Measurements from ENCODE around the gene SLC35G1.
A peak's percentile ranks its signal among the peaks of the same experiment; 100 is the strongest.

SLC35G1 gene

GRCh38 chr10:93893646-93894515 is at the start of gene SLC35G1:
Gene SLC35G1, plus strand, starts transcription at chr10:93893978. Its CDS starts 56 bp downstream, at chr10:93894034.
- Histone ChIP-seq H3K9me3 (replicated peaks in 1 of 11) (peaks cover 0 to 10% (median 7%) of the 10 kb centered on the region in 11 experiments; a peak in 9 of 22 replicates), H3K4me2 (peak within 1 kb of the TSS; percentile 65 to 88 (median 79)), H3K27ac (peak within 1 kb of the TSS; percentile 41 to 81 (median 76); a peak in 21 of 22 replicates), H3K9ac (peak within 1 kb of the TSS; percentile 77 to 85 (median 83)), H4K20me1 (no peaks in the 10 kb centered on the region), H3K4me1 (peaks cover 6 to 21% (median 10%) of the 10 kb centered on the region in 10 experiments; a peak in 17 of 20 replicates), H3K4me3 (peak within 1 kb of the TSS; percentile 63 to 78 (median 74)), H3K36me3 (peaks cover 0 to 10% (median 0%) of the 10 kb centered on the region in 11 experiments; a peak in 1 of 22 replicates), H3K27me3 (no peaks in the 10 kb centered on the region)
- no peak for TF ChIP-seq Cebpa-rat (IDR thresholded peaks at IDR 0.05)

DNA sequence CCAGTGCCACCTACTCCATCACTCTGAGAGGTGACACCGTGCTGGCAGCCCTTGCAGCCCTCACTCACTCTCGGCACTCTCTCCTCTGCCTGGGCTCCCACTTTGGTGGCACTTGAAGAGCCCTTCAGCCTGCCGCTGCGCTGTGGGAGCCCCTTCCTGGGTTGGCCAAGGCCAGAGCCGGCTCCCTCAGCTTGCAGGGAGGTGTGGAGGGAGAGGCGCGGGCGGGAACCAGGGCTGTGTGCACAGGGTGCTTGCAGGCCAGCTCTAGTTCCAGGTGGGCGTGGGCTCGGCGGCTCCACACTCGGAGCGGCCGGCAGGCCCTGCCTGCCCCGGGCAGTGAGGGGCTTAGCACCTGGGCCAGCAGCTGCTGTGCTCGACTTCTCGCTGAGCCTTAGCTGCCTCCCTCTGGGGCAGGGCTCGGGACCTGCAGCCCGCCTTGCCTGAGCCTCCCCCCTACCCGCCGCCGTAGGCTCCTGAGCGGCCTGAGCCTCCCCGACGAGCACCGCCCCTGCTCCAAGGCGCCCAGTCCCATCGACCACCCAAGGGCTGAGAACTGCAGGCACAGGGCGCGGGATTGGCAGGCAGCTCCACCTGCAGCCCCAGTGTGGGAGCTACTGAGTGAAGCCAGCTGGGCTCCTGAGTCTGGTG is 48.7 kb upstream of the SLC35G1 start:
- H4K20me1 ChIP-seq, result no peaks in the 10 kb centered on the region
- TF ChIP-seq Cebpa-rat (IDR thresholded peaks at IDR 0.05), result no peak
- H3K9ac ChIP-seq, result no peak overlapping the region
- peaks cover 0 to 28% (median 15%) of the 10 kb centered on the region in 11 experiments; a peak in 15 of 22 replicates for H3K9me3 ChIP-seq (replicated peaks in 1 of 11)
- no peak overlapping the region for H3K27ac ChIP-seq
- no peak overlapping the region for H3K4me3 ChIP-seq
- no peaks in the 10 kb centered on the region for H3K27me3 ChIP-seq
- H3K4me2 ChIP-seq, result no peak overlapping the region
- no peaks in the 10 kb centered on the region for H3K36me3 ChIP-seq
- peaks cover 0 to 6% (median 0%) of the 10 kb centered on the region in 10 experiments; a peak in 2 of 20 replicates for H3K4me1 ChIP-seq

GRCh38 chr10:93849593-93849992 is 44.2 kb upstream of the SLC35G1 start:
- Histone ChIP-seq H3K36me3 (no peaks in the 10 kb centered on the region), H3K4me3 (no peak overlapping the region), H3K27ac (no peak overlapping the region), H3K4me2 (no peak overlapping the region), H3K27me3 (no peaks in the 10 kb centered on the region), H3K9ac (no peak overlapping the region), H3K9me3 (replicated peaks in 1 of 11) (peaks cover 0 to 28% (median 15%) of the 10 kb centered on the region in 11 experiments; a peak in 15 of 22 replicates), H4K20me1 (no peaks in the 10 kb centered on the region), H3K4me1 (no peaks in the 10 kb centered on the region)
- TF ChIP-seq Cebpa-rat (IDR thresholded peaks at IDR 0.05), result no peak

DNA sequence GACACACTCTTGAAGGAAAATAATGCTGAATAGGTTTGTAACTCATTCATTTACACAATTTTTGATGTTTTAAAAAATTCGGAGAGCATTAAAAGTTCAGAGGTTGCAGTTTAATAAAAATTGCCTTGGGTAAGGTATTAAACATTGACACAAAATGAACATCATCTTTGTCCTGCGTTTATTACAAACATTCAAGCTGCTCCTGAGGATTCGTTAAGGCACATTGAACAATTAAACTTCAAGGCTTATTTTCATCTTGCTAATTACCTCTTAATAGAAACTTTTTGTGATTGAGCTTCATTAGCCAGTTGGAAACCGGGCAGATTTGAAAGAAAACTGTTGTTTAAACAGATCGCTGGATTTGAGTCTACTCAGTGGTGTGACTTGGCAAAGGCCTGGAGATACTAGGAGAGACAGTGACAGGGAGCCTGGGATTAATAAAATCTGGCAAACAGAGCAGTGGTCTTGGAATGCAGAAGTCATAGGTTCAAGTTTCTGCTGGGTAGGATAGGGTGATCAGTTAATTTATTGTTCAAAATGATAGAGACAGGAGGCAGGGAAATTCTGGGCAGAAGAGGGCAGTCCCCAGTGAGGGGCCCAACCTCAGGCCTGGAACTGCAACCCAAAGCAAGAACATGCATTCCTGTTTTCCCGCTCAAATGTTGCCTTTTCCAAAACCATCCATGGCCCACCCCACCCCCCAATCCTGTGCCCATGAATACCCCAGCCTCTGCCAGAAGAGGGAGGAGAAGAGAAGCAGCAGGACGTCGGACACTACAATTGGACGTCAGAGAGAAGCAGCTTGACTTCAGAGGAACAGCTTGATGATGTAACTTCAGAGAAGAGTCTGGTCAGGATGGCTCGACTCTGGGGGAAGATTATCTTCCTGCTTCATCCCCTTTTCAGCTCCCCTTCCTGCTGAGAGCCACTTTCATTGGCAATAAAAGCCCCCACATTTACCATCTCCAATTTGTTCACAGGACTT is 43.5 kb upstream of the SLC35G1 start:
- no peak for TF ChIP-seq Cebpa-rat (IDR thresholded peaks at IDR 0.05)
- H3K27me3 ChIP-seq, result no peaks in the 10 kb centered on the region
- no peak overlapping the region for H3K4me2 ChIP-seq
- peaks cover 0 to 23% (median 14%) of the 10 kb centered on the region in 11 experiments; a peak in 15 of 22 replicates for H3K9me3 ChIP-seq (replicated peaks in 1 of 11)
- no peak overlapping the region for H3K27ac ChIP-seq
- H3K36me3 ChIP-seq, result no peaks in the 10 kb centered on the region
- no peaks in the 10 kb centered on the region for H3K4me1 ChIP-seq
- H3K9ac ChIP-seq, result no peak overlapping the region
- H4K20me1 ChIP-seq, result no peaks in the 10 kb centered on the region
- H3K4me3 ChIP-seq, result no peak overlapping the region

DNA sequence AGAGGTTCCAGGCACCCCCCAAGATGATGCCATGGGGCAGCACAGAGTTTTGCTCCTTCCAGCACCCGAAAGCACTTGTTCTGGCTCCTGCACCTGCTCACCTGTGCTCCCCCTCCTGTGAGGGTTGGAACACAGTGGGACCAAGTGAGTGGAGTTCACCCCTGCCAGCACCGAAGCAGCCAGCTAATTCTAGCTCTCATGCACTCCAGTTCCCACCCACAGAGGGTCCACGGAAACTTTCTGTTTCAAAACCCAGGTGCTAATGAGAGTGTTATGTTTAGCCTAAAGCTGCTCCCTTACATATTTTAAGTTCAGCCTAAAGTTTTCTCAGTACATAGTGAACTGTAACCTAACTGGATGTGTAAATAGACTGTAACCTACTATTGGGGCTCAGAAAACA is 42.6 kb upstream of the SLC35G1 start:
- H3K4me3 ChIP-seq, result no peak overlapping the region
- H3K36me3 ChIP-seq, result no peaks in the 10 kb centered on the region
- no peaks in the 10 kb centered on the region for H3K4me1 ChIP-seq
- no peaks in the 10 kb centered on the region for H4K20me1 ChIP-seq
- no peak overlapping the region for H3K4me2 ChIP-seq
- peaks cover 0 to 16% (median 12%) of the 10 kb centered on the region in 11 experiments; a peak in 11 of 22 replicates for H3K9me3 ChIP-seq (replicated peaks in 1 of 11)
- no peak for TF ChIP-seq Cebpa-rat (IDR thresholded peaks at IDR 0.05)
- H3K9ac ChIP-seq, result no peak overlapping the region
- H3K27me3 ChIP-seq, result no peaks in the 10 kb centered on the region
- no peak overlapping the region for H3K27ac ChIP-seq

GRCh38 chr10:93852476-93853095 is 41.2 kb upstream of the SLC35G1 start:
- H3K36me3 ChIP-seq, result no peaks in the 10 kb centered on the region
- H3K4me2 ChIP-seq, result no peak overlapping the region
- peaks cover 0 to 15% (median 10%) of the 10 kb centered on the region in 11 experiments; a peak in 5 of 22 replicates for H3K9me3 ChIP-seq (replicated peaks in 1 of 11)
- peaks cover 0 to 3% (median 2%) of the 10 kb centered on the region in 10 experiments; a peak in 14 of 20 replicates for H3K4me1 ChIP-seq
- TF ChIP-seq Cebpa-rat (IDR thresholded peaks at IDR 0.05), result no peak
- H4K20me1 ChIP-seq, result no peaks in the 10 kb centered on the region
- H3K27me3 ChIP-seq, result no peaks in the 10 kb centered on the region
- no peak overlapping the region for H3K4me3 ChIP-seq
- H3K27ac ChIP-seq, result no peak overlapping the region
- no peak overlapping the region for H3K9ac ChIP-seq

GRCh38 chr10:93854975-93855374 is 38.8 kb upstream of the SLC35G1 start:
- Histone ChIP-seq H3K36me3 (no peaks in the 10 kb centered on the region), H3K27ac (no peak overlapping the region), H3K4me1 (peaks cover 0 to 10% (median 9%) of the 10 kb centered on the region in 10 experiments; a peak in 16 of 20 replicates), H3K9ac (no peak overlapping the region), H3K4me2 (no peak overlapping the region), H3K27me3 (no peaks in the 10 kb centered on the region), H3K9me3 (replicated peaks in 1 of 11) (no peaks in the 10 kb centered on the region), H4K20me1 (no peaks in the 10 kb centered on the region), H3K4me3 (no peak overlapping the region)
- TF ChIP-seq Cebpa-rat (IDR thresholded peaks at IDR 0.05), result no peak
